ENCODE measurements around the gene OBSCN.

DNA sequence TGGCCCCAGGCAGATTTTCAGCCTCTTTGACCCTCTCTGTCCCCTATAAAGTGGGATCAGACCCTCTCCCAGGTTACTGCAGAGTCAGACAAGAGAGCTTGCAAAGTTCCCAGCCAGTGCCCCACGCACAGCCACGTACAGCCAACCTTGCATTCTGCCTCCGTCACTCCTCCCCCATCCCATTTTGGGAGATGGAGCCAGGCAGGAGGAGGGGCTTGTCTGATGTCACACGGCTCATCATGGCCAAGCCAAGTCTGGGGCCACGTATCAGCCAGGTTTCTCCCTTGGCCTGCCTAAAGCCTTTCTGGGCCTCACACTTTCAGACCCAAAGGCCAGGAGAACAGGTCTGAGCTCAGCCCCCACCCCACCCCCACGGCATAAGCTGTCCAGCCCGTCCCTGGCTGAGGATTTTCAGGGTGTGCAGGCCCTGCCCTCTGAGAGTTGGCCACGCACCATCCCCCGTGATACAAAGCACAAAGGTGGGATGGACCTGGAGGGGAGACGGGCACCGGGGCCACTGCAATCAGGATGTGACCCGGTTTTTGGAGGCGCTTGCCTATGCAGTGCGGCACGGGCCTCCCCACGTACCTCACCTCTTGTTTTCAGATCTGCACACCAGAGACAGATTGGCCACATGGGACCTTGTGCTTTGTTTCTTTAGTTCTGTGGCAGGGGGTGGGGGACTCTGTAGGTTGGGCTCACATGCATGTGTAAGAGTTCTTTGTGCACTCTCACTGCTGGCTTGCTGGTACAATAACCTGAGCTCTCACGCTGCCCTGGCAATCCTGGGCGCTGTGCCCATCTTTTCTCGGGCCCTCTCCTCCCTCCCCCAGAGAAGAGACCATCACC, 151.1 kb downstream of the OBSCN start:
- TF ChIP-seq, protein P1, sequence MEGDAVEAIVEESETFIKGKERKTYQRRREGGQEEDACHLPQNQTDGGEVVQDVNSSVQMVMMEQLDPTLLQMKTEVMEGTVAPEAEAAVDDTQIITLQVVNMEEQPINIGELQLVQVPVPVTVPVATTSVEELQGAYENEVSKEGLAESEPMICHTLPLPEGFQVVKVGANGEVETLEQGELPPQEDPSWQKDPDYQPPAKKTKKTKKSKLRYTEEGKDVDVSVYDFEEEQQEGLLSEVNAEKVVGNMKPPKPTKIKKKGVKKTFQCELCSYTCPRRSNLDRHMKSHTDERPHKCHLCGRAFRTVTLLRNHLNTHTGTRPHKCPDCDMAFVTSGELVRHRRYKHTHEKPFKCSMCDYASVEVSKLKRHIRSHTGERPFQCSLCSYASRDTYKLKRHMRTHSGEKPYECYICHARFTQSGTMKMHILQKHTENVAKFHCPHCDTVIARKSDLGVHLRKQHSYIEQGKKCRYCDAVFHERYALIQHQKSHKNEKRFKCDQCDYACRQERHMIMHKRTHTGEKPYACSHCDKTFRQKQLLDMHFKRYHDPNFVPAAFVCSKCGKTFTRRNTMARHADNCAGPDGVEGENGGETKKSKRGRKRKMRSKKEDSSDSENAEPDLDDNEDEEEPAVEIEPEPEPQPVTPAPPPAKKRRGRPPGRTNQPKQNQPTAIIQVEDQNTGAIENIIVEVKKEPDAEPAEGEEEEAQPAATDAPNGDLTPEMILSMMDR (IDR thresholded peaks at IDR 0.05) = no peak
- no peak for TF ChIP-seq ZFX (IDR thresholded peaks at IDR 0.05; ENCODE audit: borderline replicate concordance)

Data from 22Rv1 (cell line).